ENCODE results near the gene RTP2.
A peak's percentile ranks its signal among the peaks of the same experiment; 100 is the strongest.

RTP2 gene

DNA sequence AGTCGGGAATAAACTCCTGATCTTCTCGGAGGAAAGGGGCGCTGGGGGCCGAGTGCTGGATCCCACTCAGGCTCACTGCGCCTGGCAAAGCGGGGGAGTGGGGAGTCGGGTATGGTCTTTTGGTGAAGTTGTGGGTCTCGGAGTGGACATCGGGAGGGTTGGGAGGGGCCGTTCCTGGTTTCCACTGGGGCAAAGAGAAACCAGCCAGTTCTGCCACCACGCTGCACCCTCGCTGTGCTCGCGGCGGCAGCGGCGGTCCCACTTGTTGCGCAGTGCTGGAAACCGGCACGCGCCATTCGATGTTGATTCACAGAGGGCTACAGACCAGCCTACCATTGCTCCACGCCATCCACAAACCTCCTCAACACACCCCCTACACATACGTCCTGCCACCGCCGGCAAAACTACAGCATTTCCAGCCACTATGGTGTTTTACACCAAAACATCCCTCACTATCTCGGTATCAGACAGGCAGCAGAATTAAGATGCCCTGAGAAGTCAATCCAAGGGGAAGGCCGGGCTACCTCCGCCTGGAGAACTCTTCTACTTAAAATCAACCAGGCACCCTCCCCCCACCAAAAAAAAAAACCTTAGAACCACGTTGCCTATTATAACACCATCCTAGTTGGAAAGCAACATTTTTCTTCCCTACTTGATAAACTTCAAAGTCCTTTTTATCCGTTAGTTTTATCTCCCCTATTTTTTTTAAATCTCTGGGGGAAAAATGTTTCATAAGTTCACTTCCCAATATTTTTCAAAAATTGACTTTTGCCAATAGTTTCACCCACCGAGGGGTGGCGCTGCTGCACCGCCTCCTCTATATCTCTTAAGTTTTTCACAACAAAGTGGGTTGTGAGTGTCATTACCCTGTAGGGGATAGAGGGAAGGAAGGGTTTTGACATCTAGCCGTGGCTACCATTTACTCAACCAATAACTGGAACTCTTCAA lies 39.3 kb upstream of the RTP2 start:
- H3K4me3 ChIP-seq (ENCODE audit: low read depth, low read length), result peak overlapping the region; percentile 87
- in situ Hi-C loops (cut with HindIII; ENCODE audit: low sequenced_read_pairs), result loop anchor here (5.0 to 25.0 kb wide), 5 partner anchors 173 to 1216 kb away; no protein-coding TSS in a partner anchor
- peak; percentile 85 for TF ChIP-seq CTCF (IDR thresholded peaks at IDR 0.05; ENCODE audit: low read depth, low read length, missing control alignments)
- no peak for DNase-seq (ENCODE audit: low read depth)

GRCh38 chr3:187740421-187741399 lies 38.4 kb upstream of the RTP2 start:
- peak; percentile 76 for TF ChIP-seq CTCF (IDR thresholded peaks at IDR 0.05; ENCODE audit: low read depth, low read length, missing control alignments)
- no peak for DNase-seq (ENCODE audit: low read depth)
- peak overlapping the region; percentile 87 for H3K4me3 ChIP-seq (ENCODE audit: low read depth, low read length)
- in situ Hi-C loops (cut with HindIII; ENCODE audit: low sequenced_read_pairs), result loop anchor here (5.0 to 25.0 kb wide), 5 partner anchors 174 to 1217 kb away; no protein-coding TSS in a partner anchor

- peak; percentile 93 for DNase-seq (ENCODE audit: low read depth)
- in situ Hi-C loops (cut with HindIII; ENCODE audit: low sequenced_read_pairs), result loop anchor here (5.0 to 25.0 kb wide), 5 partner anchors 175 to 1218 kb away; no protein-coding TSS in a partner anchor
- peak; percentile 98 for TF ChIP-seq CTCF (IDR thresholded peaks at IDR 0.05; ENCODE audit: low read depth, low read length, missing control alignments)
- H3K4me3 ChIP-seq (ENCODE audit: low read depth, low read length), result peak overlapping the region; percentile 87
These were observed 37.4 kb upstream of the RTP2 start for GRCh38 chr3:187739561-187740332.

DNA sequence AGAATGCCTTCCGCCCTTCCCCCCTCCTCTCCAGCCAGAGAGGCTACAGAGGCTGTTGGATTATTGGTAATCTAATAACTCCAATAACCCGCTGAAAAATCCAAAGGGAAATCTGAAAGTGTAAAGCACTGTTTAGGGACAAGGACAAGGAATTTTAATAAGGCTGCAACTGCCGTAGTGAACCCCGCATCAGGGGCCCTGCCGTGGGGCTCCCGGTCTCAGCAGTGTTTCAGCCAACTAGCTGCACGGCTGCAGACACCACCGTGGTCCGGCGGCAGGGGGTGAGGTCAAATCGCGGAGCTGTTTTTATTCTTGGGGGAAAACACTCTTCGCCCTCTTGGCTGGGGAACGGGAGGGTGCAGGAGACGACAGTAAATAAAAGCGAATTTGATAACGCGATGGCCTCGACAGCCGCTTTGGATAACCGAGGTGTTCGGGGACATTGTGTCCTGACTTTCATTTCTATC lies 36.8 kb upstream of the RTP2 start:
- DNase-seq (ENCODE audit: low read depth), result no peak
- no peak for TF ChIP-seq CTCF (IDR thresholded peaks at IDR 0.05; ENCODE audit: low read depth, low read length, missing control alignments)
- peak overlapping the region; percentile 87 for H3K4me3 ChIP-seq (ENCODE audit: low read depth, low read length)
- in situ Hi-C loops (cut with HindIII; ENCODE audit: low sequenced_read_pairs), result loop anchor here (25.0 kb wide), 3 partner anchors 398 to 898 kb away; no protein-coding TSS in a partner anchor

- peak overlapping the region; percentile 87 for H3K4me3 ChIP-seq (ENCODE audit: low read depth, low read length)
- DNase-seq (ENCODE audit: low read depth), result peak; percentile 85
- in situ Hi-C loops (cut with HindIII; ENCODE audit: low sequenced_read_pairs), result loop anchor here (25.0 kb wide), 3 partner anchors 399 to 899 kb away; no protein-coding TSS in a partner anchor
- peak; percentile 80 for TF ChIP-seq CTCF (IDR thresholded peaks at IDR 0.05; ENCODE audit: low read depth, low read length, missing control alignments)
These were observed 36.2 kb upstream of the RTP2 start for GRCh38 chr3:187738331-187739093.
